ENCODE results near the gene CLDN6.
"Not testable (repeated sequence)": the region's sequence is repeated elsewhere in the genome, so short reads cannot be mapped to it uniquely, and the experiment has no call there.

CLDN6 gene

DNA sequence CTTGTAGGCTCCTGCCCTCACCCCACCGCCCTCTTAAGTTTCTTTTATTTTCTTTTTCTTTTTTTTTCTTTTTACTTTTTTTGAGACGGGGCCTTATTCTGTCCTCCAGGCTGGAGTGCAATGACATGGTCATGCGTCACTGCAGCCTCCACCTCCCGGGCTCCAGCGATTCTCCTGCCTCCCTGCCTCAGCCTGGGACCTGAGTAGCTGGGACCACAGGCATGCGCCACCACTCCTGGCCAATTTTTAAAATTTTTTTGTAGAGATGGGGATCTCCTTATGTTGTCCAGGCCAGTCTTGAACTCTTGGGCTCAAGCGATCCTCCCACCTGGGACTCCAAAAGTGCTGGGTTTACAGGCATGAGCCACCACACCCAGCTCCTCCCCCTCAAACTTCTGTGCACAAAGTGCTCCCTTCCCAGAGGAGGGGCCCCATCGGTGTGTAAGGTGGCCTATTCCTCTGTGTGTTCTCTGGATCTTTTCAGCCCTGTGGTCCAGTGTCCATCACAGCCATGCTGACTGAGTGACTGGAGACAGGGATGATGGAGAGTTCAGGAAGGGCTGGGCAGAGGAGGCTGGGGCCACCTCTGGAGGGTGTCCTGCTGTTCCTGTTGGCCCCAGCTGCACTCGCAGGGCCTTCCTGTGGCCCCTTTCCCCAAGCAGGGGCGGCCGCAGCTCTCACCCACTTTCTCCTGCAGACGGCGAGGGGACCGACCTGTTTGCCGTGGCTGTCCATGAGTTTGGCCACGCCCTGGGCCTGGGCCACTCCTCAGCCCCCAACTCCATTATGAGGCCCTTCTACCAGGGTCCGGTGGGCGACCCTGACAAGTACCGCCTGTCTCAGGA is 38.6 kb upstream of the CLDN6 start:
- no peak overlapping the region for H3K27ac Mint-ChIP-seq
- no peaks in the 10 kb centered on the region for H3K27me3 Mint-ChIP-seq
- DNase-seq (no peak), ATAC-seq (replicated peaks) (no peak)
- no peaks in the 10 kb centered on the region for H3K9me3 Mint-ChIP-seq
- H3K4me1 Mint-ChIP-seq: peaks cover 25 to 36% of the 10 kb centered on the region in 2 donors
- H3K4me3 Mint-ChIP-seq: no peak overlapping the region
- H3K36me3 Mint-ChIP-seq: peaks cover 11 to 23% of the 10 kb centered on the region in 2 donors

DNA sequence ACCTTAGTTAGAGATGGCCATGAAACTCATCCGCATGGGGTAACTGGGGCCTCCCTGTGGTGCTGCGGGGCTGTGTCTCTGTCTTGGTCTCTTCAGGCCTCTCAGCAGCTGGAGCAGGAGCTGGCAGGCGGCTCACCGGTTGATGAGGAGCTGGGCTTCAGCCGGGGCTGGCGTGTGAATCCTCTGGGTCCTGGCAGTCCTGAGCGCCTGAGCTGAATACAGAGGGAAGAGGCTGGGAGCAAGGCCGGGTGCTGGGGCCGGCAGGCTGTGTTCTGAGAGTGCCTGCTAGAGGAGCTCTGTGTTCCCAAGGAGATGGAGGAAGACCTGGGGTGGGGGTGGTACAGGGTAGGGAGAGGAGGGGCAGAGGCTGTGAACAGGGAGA is 37.7 kb upstream of the CLDN6 start:
- H3K27ac Mint-ChIP-seq; H3K4me3 Mint-ChIP-seq; H3K27me3 Mint-ChIP-seq; DNase-seq; ATAC-seq (replicated peaks); H3K9me3 Mint-ChIP-seq: not testable (repeated sequence)
- peaks cover 25 to 36% of the 10 kb centered on the region in 2 donors for H3K4me1 Mint-ChIP-seq
- peaks cover 11 to 23% of the 10 kb centered on the region in 2 donors for H3K36me3 Mint-ChIP-seq

DNA sequence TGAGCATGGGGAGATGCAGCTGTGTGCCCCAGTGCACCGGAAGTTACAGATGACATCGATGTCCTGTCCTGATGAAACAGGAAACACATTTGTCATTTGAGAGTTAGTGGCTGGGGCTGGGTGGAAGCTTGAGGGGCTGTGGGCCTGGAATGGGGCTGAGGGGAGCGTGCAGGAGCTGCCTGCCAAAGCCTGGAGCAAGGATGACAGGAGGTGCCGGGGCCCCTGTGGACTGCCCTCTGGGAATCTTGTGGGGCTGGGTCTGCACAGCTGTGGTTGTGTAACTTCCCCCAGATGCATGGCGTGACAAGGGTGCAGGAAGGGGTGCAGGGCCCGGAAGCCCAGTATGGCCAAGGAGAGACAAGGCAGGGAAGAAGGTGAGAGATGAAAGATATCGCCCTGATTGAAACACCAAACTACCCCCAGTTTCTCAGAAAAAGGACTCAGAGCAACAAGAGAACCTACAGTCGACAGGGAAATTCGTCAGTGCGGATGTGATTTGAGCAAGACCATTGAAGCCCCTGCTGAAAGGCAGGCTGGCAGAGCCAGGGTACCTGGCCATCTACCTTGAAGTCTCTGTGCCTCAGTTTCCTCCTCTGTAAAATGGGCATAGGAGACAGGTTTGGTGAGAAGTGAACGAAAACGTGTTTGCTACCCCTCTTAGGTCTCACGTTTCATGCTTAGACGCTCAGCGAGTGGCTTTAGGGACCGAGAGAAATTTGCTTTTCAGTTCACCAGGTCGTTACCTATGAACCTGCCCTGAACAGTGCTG is 37.2 kb upstream of the CLDN6 start:
- Mint-ChIP-seq H3K36me3 (peaks cover 11 to 23% of the 10 kb centered on the region in 2 donors), H3K4me1 (peaks cover 25 to 36% of the 10 kb centered on the region in 2 donors), H3K4me3 (peak overlapping the region in 1 of 2 donors; percentile 1), H3K27me3 (peaks cover 0 to 7% of the 10 kb centered on the region in 2 donors), H3K9me3 (no peaks in the 10 kb centered on the region), H3K27ac (peak overlapping the region; percentile 53)
- no peak for ATAC-seq (replicated peaks)
- no peak for DNase-seq

DNA sequence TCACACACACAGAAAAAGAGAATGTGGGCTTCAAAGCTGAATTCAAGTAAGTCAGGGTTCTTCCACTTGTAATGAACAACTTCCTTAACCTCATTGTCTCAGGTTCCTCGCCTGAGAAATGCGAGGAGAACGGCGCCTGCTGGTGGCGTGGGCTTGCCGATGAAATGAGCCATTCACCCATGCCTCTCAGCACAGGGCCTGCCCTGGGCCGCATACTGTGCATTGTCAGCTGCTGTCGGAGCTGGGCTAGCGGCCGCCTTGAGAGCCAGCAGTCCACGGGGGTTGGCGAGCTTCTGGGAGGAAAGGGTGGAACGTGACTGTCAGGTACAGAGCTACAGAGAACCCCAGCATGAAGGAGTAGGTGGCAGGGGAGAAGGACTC is 35.3 kb upstream of the CLDN6 start:
- DNase-seq; H3K9me3 Mint-ChIP-seq; H3K4me3 Mint-ChIP-seq; H3K27ac Mint-ChIP-seq; ATAC-seq (replicated peaks): not testable (repeated sequence)
- H3K27me3 Mint-ChIP-seq: peaks cover 11 to 19% of the 10 kb centered on the region in 2 donors
- peaks cover 11 to 23% of the 10 kb centered on the region in 2 donors for H3K36me3 Mint-ChIP-seq
- H3K4me1 Mint-ChIP-seq: peaks cover 22 to 32% of the 10 kb centered on the region in 2 donors

DNA sequence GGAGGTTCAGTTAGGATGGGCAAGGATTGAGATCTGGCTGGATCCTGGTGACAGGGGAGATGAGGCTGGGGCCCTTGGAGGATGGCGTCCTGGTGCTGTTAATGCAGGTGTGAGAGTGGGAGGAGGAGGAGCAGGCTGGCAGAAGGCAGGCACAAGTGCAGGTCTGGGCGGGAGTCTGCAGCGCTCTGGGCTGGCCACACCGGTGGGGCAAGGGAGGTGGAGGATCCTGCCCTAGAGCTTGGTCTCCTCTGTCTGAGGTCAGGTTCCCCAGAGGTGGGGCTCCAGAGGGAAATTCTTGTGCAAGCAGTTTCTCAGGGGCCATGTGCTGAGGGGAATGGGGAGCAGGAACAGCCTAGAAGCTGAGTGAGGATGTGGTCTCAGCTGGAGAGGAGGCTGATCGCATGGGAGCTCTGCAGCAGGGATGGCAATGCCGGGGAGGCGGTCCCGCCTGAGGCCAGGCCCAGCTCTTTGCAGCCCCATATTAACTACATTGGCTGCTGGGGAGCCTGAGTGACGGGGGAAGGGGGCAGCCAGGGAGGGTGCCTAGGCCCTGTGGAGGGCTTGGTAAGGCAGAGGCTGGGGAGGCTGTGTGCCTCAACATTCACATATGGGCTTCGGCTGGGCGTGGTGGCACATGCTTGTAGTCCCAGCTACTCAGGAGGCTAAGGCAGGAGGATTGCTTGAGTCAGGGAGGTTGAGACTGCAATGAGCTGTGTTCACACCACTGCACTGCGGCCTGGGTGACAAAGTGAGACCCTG is 34.8 kb upstream of the CLDN6 start:
- H3K27ac Mint-ChIP-seq; H3K9me3 Mint-ChIP-seq; ATAC-seq (replicated peaks); DNase-seq; H3K4me3 Mint-ChIP-seq: not testable (repeated sequence)
- peaks cover 24 to 37% of the 10 kb centered on the region in 2 donors for H3K4me1 Mint-ChIP-seq
- peaks cover 17 to 23% of the 10 kb centered on the region in 2 donors for H3K27me3 Mint-ChIP-seq
- peaks cover 11 to 23% of the 10 kb centered on the region in 2 donors for H3K36me3 Mint-ChIP-seq

DNA sequence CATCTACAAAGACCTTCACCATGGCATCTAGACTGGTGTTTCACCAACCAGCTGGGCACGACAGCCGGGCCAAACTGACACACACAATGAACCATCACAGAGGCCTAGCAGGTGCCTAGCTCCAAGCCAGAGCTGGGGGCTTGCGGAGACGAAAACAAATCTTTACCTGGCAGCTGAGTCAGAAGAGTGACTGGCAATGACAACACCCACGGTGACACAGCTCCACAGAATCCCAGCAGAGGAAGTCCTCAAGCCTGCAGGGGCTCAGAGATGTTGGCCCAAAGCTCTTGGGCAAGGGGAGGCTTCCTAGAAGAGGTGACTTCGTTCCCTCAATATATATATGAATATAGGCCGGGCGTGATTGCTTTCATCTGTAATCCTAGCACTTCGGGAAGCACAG is 33.5 kb upstream of the CLDN6 start:
- ATAC-seq (replicated peaks): no peak
- Mint-ChIP-seq H3K4me1 (peaks cover 26 to 38% of the 10 kb centered on the region in 2 donors), H3K27ac (no peak overlapping the region), H3K27me3 (peaks cover 23 to 27% of the 10 kb centered on the region in 2 donors), H3K36me3 (peaks cover 11 to 20% of the 10 kb centered on the region in 2 donors), H3K4me3 (no peak overlapping the region), H3K9me3 (no peaks in the 10 kb centered on the region)
- DNase-seq: no peak

DNA sequence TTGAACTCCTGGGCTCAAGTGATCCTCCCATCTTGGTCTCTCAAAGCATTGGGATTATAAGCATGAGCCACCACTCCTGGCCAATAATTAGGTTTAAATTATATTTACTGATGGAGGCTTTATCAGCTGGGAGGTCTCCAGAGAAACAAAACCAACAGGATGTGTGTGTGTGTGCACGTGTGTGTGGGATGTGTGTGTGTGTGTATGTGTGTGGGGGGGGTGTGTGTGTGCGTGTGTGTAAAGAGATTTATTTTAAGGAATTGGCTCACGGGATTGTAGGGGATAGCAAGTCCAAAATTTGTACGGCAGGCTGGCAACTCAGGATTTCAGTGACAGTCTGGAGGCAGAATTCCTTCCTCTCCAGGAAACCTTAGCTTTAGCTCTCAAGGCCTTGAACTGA is 33.0 kb upstream of the CLDN6 start:
- H3K4me1 Mint-ChIP-seq: peaks cover 26 to 40% of the 10 kb centered on the region in 2 donors
- peaks cover 23 to 27% of the 10 kb centered on the region in 2 donors for H3K27me3 Mint-ChIP-seq
- peaks cover 11 to 20% of the 10 kb centered on the region in 2 donors for H3K36me3 Mint-ChIP-seq
- no peak for DNase-seq
- H3K27ac Mint-ChIP-seq: no peak overlapping the region
- ATAC-seq (replicated peaks): no peak
- no peak overlapping the region for H3K4me3 Mint-ChIP-seq
- H3K9me3 Mint-ChIP-seq: no peaks in the 10 kb centered on the region

DNA sequence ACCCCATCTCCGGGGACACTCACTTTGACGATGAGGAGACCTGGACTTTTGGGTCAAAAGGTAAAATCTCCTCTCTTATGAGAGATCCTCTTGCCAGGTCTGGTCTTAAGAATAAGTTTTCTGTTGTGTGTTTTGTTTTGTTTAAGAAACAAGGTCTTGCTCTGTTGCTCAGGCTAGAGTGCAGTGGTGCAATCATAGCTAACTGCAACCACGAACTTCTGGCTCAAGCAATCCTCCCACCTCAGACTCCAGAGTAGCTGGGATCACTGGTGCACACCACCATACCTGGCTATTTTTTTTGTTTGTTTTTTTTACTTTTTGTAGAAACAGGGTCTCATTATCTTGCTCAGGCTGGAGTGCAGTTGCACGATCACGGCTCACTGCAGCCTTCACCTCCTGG is 32.5 kb upstream of the CLDN6 start:
- H3K27ac Mint-ChIP-seq: no peak overlapping the region

DNA sequence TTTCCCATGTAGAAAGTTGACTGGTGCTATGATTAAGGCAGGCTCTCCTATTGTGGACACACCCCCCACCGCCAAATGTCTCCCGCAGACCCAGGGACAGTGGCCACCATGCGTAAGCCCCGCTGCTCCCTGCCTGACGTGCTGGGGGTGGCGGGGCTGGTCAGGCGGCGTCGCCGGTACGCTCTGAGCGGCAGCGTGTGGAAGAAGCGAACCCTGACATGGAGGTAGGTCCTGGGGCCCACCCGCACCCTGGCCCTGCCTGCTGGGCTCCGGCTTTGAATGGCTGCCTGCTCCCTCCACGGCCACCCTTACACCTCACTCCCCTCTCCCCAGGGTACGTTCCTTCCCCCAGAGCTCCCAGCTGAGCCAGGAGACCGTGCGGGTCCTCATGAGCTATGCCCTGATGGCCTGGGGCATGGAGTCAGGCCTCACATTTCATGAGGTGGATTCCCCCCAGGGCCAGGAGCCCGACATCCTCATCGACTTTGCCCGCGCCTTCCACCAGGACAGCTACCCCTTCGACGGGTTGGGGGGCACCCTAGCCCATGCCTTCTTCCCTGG is 32.0 kb upstream of the CLDN6 start:
- Mint-ChIP-seq H3K9me3 (no peaks in the 10 kb centered on the region), H3K27ac (no peak overlapping the region), H3K4me1 (peaks cover 21 to 41% of the 10 kb centered on the region in 2 donors), H3K36me3 (peaks cover 10 to 12% of the 10 kb centered on the region in 2 donors), H3K4me3 (no peak overlapping the region), H3K27me3 (peaks cover 23 to 33% of the 10 kb centered on the region in 2 donors)
- no peak for ATAC-seq (replicated peaks)
- DNase-seq: no peak

More for the DNA sequence above, 32.5 kb upstream of the CLDN6 start:
- H3K27me3 Mint-ChIP-seq: peaks cover 23 to 28% of the 10 kb centered on the region in 2 donors
- H3K9me3 Mint-ChIP-seq: no peaks in the 10 kb centered on the region
- peaks cover 23 to 41% of the 10 kb centered on the region in 2 donors for H3K4me1 Mint-ChIP-seq
- H3K36me3 Mint-ChIP-seq: peaks cover 11 to 17% of the 10 kb centered on the region in 2 donors
- no peak overlapping the region for H3K4me3 Mint-ChIP-seq
- DNase-seq: no peak
- ATAC-seq (replicated peaks): no peak

DNA sequence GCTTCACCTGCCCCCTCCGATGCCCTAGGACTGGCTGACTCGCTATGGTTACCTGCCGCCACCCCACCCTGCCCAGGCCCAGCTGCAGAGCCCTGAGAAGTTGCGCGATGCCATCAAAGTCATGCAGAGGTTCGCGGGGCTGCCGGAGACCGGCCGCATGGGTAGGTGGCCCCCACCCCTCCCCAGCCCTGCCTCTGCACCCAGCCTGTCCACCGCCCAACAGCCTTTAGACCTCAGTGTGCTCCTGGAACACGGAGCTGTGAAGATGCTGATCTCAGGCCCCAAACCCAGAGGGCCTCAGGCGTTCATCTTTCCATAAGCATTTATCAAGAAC is 29.4 kb upstream of the CLDN6 start:
- Mint-ChIP-seq H3K36me3 (no peaks in the 10 kb centered on the region), H3K27ac (no peak overlapping the region), H3K4me3 (no peak overlapping the region), H3K27me3 (peaks cover 47 to 58% of the 10 kb centered on the region in 2 donors), H3K4me1 (peaks cover 10 to 33% of the 10 kb centered on the region in 2 donors), H3K9me3 (no peaks in the 10 kb centered on the region)
- DNase-seq (no peak), ATAC-seq (replicated peaks) (no peak)

DNA sequence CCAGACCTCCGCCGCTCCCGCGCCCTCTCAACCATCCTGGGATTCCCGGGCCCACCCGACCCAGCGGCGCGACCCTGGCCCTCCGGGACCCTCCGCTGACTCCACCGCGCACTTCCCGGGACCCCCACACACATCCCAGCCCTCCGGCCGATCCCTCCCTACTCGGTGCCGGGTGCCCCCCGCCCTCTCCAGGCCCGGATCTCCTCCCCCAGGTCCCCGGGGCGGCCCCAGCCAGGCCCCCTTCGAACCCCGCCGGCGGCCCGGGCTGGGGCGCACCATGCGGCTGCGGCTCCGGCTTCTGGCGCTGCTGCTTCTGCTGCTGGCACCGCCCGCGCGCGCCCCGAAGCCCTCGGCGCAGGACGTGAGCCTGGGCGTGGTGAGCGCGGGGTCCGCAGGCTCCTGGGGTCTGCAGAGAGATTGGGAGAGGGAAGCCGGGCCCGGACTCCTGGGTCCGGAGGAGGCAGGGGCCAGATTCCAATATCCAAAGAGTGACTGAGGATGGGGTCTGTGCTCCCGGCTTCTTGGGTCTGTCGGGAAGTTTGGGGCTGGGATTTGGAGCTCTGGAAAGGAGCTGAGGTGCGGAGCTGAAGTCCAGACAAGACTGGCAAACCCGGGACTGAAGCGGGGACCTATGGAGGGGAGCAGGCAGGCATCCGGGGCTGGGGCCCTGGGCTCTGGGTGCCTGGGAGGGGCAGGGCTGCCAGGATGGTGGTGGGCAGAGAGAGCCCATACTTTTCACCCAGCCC is 28.8 kb upstream of the CLDN6 start:
- H3K4me1 Mint-ChIP-seq: peaks cover 10 to 33% of the 10 kb centered on the region in 2 donors
- DNase-seq (no peak), ATAC-seq (replicated peaks) (peak in 1 of 2 donors; percentile 22)
- H3K27ac Mint-ChIP-seq: no peak overlapping the region
- H3K4me3 Mint-ChIP-seq: peak overlapping the region; percentile 56 to 62
- no peaks in the 10 kb centered on the region for H3K9me3 Mint-ChIP-seq
- H3K27me3 Mint-ChIP-seq: peaks cover 47 to 58% of the 10 kb centered on the region in 2 donors
- no peaks in the 10 kb centered on the region for H3K36me3 Mint-ChIP-seq

DNA sequence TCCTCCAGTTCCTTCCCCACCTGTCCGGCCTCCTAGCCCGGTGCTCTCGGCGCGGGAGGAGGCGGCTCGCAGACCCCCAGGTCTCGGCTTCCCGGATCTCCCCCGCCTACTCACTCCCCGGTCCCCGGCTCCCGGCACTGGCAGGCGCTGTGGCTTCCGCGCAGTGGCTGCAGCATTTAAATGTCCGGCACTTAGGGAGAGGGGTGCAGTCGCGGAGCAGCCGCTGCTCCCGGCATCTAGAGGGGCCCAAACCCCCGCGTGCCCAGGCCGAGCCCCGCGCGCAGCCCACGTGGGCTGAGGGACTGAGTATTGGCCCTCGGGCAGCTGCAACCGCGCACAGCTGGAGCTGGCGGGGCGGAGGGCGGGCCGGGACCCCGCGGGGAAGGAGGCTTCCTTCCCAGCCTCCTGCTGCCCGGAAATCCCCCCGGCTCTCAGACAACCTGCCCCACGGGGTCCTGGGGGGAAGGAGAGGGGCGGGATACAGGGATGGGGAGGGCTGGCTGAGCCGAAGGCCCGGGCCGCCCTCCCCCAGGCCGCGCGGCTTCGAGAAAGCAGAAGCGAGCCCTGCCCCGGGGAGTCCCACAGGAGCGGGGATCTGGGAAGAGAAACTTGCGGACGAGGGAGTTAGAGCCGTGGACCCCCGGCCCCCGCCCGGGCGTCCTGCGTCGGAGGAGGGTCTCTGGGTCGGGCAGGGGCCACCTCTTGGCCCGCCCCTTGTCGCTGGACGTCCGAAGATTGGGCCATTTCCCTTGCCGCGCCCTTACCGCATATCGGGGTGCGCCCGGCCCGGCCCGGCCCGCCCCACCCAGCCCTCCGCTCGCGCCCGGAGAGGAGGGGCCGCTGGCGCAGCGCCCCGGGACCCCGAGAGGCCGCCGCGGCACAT is 28.0 kb upstream of the CLDN6 start, which contains the start of gene MMP25:
Gene MMP25, plus strand, starts transcription at position 804 of the 883 bp plus-strand sequence. CDS start 357 bp downstream, outside the sequence.
- Mint-ChIP-seq H3K27me3 (peaks cover 47 to 59% of the 10 kb centered on the region in 2 donors), H3K4me1 (peaks cover 10 to 33% of the 10 kb centered on the region in 2 donors), H3K9me3 (no peaks in the 10 kb centered on the region), H3K4me3 (peak within 1 kb of the TSS; percentile 84 to 85), H3K36me3 (no peaks in the 10 kb centered on the region), H3K27ac (peak within 1 kb of the TSS; percentile 42)
- ATAC-seq (replicated peaks): peak; percentile 84 to 86
- peak; percentile 46 for DNase-seq

Measured in stimulated activated naive B cell treated with anti-CD40 and anti-IgM and Interleukin-4, amounts not matched to agents 10 μg/mL and 1 μg/mL and 100 μg/mL, for 72 hours (primary cell).